LNCaP clone FGC (cell line): ENCODE data around the gene SASH3.
A peak's percentile ranks its signal among the peaks of the same experiment; 100 is the strongest.

Experiments used
- DNase-seq: peaks from one replicate; pipeline ENCODE4 v3.0.0-alpha.2; 2011; ENCODE audit warnings: low read depth
- H3K4me3 ChIP-seq: 2 replicates; pipeline ENCODE4 v1.5.1; 2011; ENCODE audit warnings: mild to moderate bottlenecking, low read depth, low read length, control low read depth
- CTCF ChIP-seq: IDR thresholded peaks from 2 replicates; pipeline ENCODE4 v1.5.1; 2012; ENCODE audit warnings: mild to moderate bottlenecking; ENCODE audit not compliant: control insufficient read depth, insufficient read depth; ENCODE audit errors: extremely low read depth

Gene SASH3

DNA sequence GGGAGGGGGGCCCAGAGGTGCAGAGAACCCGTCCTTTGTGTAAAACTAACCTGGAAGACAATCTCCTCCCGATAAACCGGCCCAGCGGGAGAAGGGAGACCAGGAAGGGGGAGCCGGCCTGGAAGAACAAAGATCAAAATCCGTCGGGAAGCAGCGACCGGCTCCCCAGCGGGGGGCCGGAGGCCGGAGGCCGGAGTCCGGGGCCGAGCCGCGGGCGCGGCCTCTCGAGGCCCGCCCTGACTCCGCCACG, 63.4 kb downstream of the SASH3 start:
- TF ChIP-seq CTCF, result no peak
- H3K4me3 ChIP-seq, result peak overlapping the region; percentile 56
- no peak for DNase-seq

DNA sequence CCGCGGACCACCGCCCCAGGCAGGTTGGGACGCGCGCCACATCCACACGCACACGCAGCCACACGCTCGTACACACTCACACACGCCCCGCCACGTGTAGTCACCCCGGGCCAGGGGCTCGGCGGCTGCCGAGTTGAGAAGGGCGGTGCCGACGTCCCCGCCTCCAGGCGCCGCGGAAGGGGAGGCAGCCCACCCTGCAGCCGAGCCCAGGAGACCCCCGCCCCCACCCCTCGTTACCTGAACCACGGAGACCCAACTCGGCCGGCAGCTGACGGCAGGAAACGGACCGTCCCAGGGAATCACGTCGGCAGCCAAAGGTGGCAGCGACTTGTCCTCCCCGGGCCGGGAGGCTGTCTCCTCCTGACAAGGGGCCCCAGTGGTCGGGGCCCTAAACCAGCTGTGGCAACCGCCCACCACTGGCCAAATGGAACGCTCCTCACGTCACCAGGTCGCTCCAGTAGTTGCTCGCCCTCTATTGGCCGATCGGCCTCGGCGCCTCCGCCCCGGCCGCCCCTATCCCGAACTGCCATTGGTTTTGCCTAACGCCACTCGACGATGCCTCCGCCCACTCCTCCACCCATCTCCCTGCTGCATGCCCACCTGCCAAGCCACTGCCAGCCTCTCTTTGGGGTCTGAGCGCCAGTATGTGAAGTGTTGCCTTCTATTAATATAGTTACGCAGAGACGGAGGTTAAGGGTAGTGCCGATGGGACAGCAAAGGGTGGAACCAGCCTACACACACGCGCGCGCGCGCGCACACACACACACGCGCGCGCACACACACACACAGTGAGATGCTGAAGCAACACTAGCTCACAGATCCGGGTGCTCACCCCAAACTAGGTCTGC, 63.9 kb downstream of the SASH3 start, which contains the start of gene ZDHHC9:
Gene ZDHHC9 (minus strand): TSS at position 428 of the 848 bp plus-strand sequence. CDS start 1,941 bp downstream, outside the sequence.
- peak within 1 kb of the TSS; percentile 56 for H3K4me3 ChIP-seq
- peak; percentile 56 for DNase-seq
- no peak for TF ChIP-seq CTCF
